ENCODE measurements around the gene STOML1.
"Not testable (repeated sequence)": the region's sequence is repeated elsewhere in the genome, so short reads cannot be mapped to it uniquely, and the experiment has no call there.

Gene STOML1

GRCh38 chr15:73942751-73943270 lies 49.3 kb downstream of the STOML1 start:
- TF ChIP-seq, protein P1, sequence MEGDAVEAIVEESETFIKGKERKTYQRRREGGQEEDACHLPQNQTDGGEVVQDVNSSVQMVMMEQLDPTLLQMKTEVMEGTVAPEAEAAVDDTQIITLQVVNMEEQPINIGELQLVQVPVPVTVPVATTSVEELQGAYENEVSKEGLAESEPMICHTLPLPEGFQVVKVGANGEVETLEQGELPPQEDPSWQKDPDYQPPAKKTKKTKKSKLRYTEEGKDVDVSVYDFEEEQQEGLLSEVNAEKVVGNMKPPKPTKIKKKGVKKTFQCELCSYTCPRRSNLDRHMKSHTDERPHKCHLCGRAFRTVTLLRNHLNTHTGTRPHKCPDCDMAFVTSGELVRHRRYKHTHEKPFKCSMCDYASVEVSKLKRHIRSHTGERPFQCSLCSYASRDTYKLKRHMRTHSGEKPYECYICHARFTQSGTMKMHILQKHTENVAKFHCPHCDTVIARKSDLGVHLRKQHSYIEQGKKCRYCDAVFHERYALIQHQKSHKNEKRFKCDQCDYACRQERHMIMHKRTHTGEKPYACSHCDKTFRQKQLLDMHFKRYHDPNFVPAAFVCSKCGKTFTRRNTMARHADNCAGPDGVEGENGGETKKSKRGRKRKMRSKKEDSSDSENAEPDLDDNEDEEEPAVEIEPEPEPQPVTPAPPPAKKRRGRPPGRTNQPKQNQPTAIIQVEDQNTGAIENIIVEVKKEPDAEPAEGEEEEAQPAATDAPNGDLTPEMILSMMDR (IDR thresholded peaks at IDR 0.05; ENCODE audit: borderline replicate concordance, control extremely low read depth, extremely low read depth, insufficient read depth, missing control alignments), result no peak
- in situ Hi-C loops (cut with MboI; ENCODE audit: low sequenced_read_pairs, unreplicated experiment), result no loop called here
- DNase-seq (ENCODE audit: low spot score), result no peak

GRCh38 chr15:73941871-73942635 lies 50.0 kb downstream of the STOML1 start:
- in situ Hi-C loops (cut with MboI; ENCODE audit: low sequenced_read_pairs, unreplicated experiment), result no loop called here
- DNase-seq (ENCODE audit: low spot score), result no peak
- TF ChIP-seq, protein P1 (IDR thresholded peaks at IDR 0.05; ENCODE audit: borderline replicate concordance, control extremely low read depth, extremely low read depth, insufficient read depth, missing control alignments), result no peak

DNA sequence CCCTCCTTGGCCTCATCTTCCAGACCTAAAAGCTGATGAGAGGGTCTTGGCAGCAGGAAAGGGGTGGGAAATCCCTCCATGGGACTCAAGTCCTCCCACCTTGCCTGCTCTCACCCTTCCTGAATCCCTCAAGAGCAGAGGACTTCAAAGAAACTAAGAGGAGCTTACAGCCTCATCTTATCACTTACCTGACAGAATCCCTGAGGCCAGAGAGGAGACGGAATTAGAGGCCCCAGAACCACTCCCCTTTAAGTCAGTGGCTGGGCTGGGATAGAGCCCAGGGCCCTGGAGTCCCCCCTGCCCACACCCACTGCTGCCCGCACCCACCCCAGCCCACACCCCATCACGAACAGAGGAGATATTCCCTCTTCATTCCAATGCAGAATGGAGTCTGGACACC lies 50.6 kb downstream of the STOML1 start:
- in situ Hi-C loops (cut with MboI; ENCODE audit: low sequenced_read_pairs, unreplicated experiment), result no loop called here
- no peak for DNase-seq (ENCODE audit: low spot score)
- TF ChIP-seq, protein P1 (IDR thresholded peaks at IDR 0.05; ENCODE audit: borderline replicate concordance, control extremely low read depth, extremely low read depth, insufficient read depth, missing control alignments), result no peak

- TF ChIP-seq, protein P1 (IDR thresholded peaks at IDR 0.05; ENCODE audit: borderline replicate concordance, control extremely low read depth, extremely low read depth, insufficient read depth, missing control alignments), result no peak
- in situ Hi-C loops (cut with MboI; ENCODE audit: low sequenced_read_pairs, unreplicated experiment), result no loop called here
- DNase-seq (ENCODE audit: low spot score), result no peak
These were observed 51.1 kb downstream of the STOML1 start for GRCh38 chr15:73941044-73941443.

- DNase-seq (ENCODE audit: low spot score), result no peak
- in situ Hi-C loops (cut with MboI; ENCODE audit: low sequenced_read_pairs, unreplicated experiment), result no loop called here
- TF ChIP-seq, protein P1 (IDR thresholded peaks at IDR 0.05; ENCODE audit: borderline replicate concordance, control extremely low read depth, extremely low read depth, insufficient read depth, missing control alignments), result no peak
These were observed 51.8 kb downstream of the STOML1 start for GRCh38 chr15:73940061-73940981.

DNA sequence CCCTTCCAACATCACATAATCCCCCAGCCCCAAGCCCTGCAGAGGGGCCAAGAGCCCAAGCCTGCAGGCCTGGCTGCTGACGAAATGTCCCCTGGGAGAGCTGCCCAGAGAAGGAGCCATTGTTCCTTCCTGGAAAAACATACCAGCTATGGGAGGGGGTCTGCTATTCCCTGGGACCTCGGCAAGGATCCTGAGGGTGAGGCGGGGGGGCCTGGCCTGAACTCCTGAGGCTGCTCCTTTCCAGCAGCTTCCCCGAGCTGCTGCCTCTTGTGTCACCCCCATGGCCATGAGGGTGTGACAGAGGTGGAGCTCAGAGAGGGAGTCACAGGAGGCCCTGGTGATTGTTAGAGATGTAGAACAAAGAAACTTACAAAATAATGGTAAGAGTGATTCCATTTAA lies 53.0 kb downstream of the STOML1 start:
- in situ Hi-C loops (cut with MboI; ENCODE audit: low sequenced_read_pairs, unreplicated experiment), result no loop called here
- DNase-seq (ENCODE audit: low spot score), result no peak
- TF ChIP-seq, protein P1 (IDR thresholded peaks at IDR 0.05; ENCODE audit: borderline replicate concordance, control extremely low read depth, extremely low read depth, insufficient read depth, missing control alignments), result no peak

GRCh38 chr15:73938516-73938915 lies 53.6 kb downstream of the STOML1 start:
- DNase-seq (ENCODE audit: low spot score); in situ Hi-C loops (cut with MboI; ENCODE audit: low sequenced_read_pairs, unreplicated experiment): not testable (repeated sequence)

All from GM13976 (cell line).